GM12865 (cell line): ENCODE results near the gene OSCP1.

Experiments used
- DNase-seq: peaks from one replicate; pipeline ENCODE4 v3.0.0; 2010; ENCODE audit warnings: low read depth
- H3K4me3 ChIP-seq: 2 replicates; pipeline ENCODE4 v1.5.1; 2011; ENCODE audit warnings: mild to moderate bottlenecking, low read depth, low read length, control low read depth
- CTCF ChIP-seq: IDR thresholded peaks from 2 replicates; pipeline ENCODE4 v1.5.1; 2011; ENCODE audit warnings: low read length, control low read depth, low read depth, inconsistent platforms; ENCODE audit not compliant: insufficient read depth; ENCODE audit errors: missing control alignments

OSCP1 gene

DNA sequence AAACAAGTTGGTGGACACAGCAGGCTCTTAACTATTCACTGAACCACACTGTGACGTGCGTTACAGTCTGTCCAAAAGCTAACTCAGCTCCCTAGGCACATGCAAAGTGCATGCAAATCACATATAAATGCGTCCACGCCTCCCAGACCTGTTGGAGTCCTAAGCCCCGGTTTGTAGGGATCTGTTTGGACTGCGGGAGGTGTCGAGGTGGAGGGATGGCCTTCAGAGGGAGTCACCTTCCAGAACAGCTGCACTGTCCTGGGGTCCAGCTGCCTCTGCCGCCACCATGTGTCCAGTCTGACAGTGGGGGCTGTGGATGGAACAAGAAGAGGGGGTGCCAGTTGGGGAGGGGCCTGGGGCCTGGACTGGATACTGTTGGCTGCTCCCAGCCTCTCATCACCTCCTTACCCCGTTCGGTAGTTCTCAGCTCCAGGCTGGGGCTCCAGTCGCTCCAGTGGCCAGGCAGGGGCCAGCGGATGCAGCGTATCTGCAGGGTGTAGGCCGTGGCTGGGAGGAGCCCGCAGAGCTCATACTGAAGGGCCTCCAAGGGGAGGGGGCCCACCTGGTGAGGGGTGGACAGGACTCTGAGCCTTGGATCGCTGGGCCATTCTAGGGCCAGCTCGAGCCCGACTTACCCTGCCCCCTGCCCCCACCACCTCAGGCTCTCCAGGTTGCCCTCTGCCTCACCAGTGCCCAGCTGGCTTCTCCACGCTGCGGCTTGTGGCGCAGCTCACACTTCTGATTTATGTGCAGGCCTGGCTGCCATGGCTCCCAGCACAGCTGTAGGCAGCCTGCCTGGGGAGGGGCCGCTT is 21.8 kb upstream of the OSCP1 start:
- H3K4me3 ChIP-seq: no peak overlapping the region
- DNase-seq: no peak
- no peak for TF ChIP-seq CTCF

- TF ChIP-seq CTCF: no peak
- DNase-seq: no peak
These were observed 18.9 kb upstream of the OSCP1 start for GRCh38 chr1:36469163-36469562.

DNA sequence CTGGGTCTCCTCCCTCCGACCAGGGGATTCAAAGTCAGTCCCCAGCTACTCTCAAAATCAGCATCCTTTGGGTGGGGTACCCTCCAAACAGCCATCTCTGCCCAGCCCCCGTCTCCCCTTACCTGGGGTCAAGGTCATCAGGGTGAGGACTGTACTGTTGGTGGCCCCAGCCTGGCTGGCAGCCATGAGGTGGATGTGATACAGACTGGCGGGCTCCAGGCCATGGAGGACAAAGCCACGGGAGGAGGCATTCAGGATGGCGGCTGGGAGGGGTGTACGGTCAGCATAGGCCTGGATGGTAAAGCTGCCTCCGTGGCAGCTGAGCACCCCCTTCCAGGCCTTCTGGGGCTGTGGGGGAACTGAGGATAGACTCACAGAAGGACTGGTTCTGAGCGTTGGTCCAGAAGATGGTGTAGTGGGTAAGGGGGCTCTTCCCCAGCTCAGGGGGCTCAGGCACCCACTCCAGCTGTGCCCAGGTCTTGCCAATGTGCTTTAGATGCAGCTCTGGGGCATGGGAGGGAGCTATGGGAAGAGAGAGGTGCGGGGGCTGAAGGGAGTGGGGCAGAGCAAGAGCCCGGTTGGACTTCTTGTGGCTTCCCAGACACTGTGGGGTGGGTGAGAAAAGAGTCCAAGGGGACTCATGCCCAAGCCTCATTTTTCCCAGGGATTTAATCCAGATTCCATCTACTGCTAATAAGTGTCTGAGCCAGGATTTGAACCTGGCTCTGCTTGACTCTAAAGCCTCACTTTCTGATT is 17.6 kb upstream of the OSCP1 start:
- H3K4me3 ChIP-seq: no peak overlapping the region
- DNase-seq: no peak
- no peak for TF ChIP-seq CTCF

More at GRCh38 chr1:36469163-36469562, 18.9 kb upstream of the OSCP1 start:
- H3K4me3 ChIP-seq: no peak overlapping the region

GRCh38 chr1:36467027-36467410 is 16.8 kb upstream of the OSCP1 start:
- DNase-seq: no peak
- no peak for TF ChIP-seq CTCF
- no peak overlapping the region for H3K4me3 ChIP-seq

DNA sequence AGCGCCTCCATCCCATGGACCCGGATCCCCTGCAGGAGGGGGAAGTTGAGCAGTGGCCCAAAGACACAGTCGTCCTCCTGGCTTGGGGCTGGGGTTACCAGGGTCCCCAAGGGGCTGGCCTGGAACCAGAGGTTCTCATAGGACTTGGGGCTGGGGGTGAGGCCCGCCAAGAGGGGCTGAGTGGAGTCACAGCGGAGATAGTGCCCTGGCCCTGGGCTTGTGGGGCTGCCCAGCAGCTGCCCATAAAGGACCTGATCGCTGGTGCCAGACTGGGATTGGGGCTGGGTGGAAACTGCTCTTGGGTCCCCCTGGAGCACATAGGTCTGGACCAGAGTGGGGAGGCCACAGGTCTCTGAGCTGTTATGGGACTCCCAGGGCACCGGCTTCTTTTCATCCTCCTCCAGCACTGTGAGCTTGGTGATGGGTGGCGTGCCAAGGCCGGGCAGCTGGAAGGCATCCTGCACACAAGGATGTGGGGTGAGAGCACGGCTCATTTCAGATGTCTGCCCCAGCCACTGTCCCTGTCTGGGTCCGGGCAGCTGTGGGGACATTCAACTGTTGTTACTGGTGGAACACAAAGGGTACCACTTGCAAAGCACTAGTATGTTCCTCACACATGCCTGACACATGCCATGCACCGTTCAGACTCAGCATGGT is 16.2 kb upstream of the OSCP1 start:
- no peak for DNase-seq
- TF ChIP-seq CTCF: no peak
- H3K4me3 ChIP-seq: no peak overlapping the region

GRCh38 chr1:36465731-36466369 is 15.6 kb upstream of the OSCP1 start:
- DNase-seq: no peak
- no peak for TF ChIP-seq CTCF

More at GRCh38 chr1:36465731-36466369, 15.6 kb upstream of the OSCP1 start:
- H3K4me3 ChIP-seq: no peak overlapping the region
